PC-9 (cell line): Measurements from ENCODE around the gene GALC. TPM values are rescaled to one million over a fixed set of nuclear protein-coding genes. Genes with fewer than 3 reads are reported as not detected.

Experiments
- BruUV-seq: library from RNA; stranded (reverse); fragments of 400-500 nt; replicated peaks from 2 replicates; lab custom pipeline; 2021; lab: Mats Ljungman, UMichigan
- CTCF ChIA-PET: fragments of 300-600 bp; sonication (Branson Sonifier 250); formaldehyde crosslinking; loops from one replicate; lab custom pipeline; 2022; ENCODE audit warnings: antibody characterized with exemption; lab: Charles Lee
- POLR2A ChIA-PET: fragments of 300-600 bp; sonication (Branson Sonifier 250); formaldehyde crosslinking; loops from one replicate; lab custom pipeline; 2022; ENCODE audit warnings: antibody characterized with exemption; ENCODE audit not compliant: unreplicated experiment; lab: Charles Lee
- DNase-seq, 2 experiments: peaks; one replicate each; pipeline versions ENCODE4 v3.0.0 to v3.0.0-alpha.2; 2015 to 2022; ENCODE audit warnings: mixed read lengths in 1 of 2
- H2AFZ ChIP-seq: fragments of 200-600 bp; sonication (generic); 2 replicates; pipeline ENCODE4 v1.8.1; 2017; ENCODE audit warnings: antibody characterized with exemption
- H3F3A ChIP-seq: fragments of 200-600 bp; sonication (generic); 2 replicates; pipeline ENCODE4 v1.8.1; 2017; ENCODE audit warnings: antibody characterized with exemption, mild to moderate bottlenecking, low read depth; ENCODE audit not compliant: insufficient read depth
- H3K27ac ChIP-seq: fragments of 200-600 bp; sonication (generic); 2 replicates; pipeline ENCODE4 v1.6.1; 2016; ENCODE audit warnings: mixed run types
- H3K27me3 ChIP-seq: fragments of 200-600 bp; sonication (generic); 2 replicates; pipeline ENCODE4 v1.6.1; 2016; ENCODE audit warnings: low read depth, mixed run types; ENCODE audit not compliant: insufficient read depth
- H3K36me3 ChIP-seq: fragments of 200-600 bp; sonication (generic); 2 replicates; pipeline ENCODE4 v1.6.1; 2016; ENCODE audit warnings: low read depth, mixed run types
- H3K4me1 ChIP-seq: fragments of 200-600 bp; sonication (generic); replicated peaks from 2 replicates; pipeline ENCODE4 v1.6.1; 2016; ENCODE audit warnings: mixed run types; ENCODE audit not compliant: insufficient read depth
- H3K4me2 ChIP-seq: fragments of 200-600 bp; sonication (generic); 2 replicates; pipeline ENCODE4 v1.6.1; 2017; ENCODE audit warnings: mixed run types
- H3K4me3 ChIP-seq: fragments of 200-600 bp; sonication (generic); 2 replicates; pipeline ENCODE4 v1.6.1; 2016; ENCODE audit warnings: mixed run types
- H3K79me2 ChIP-seq: fragments of 200-600 bp; sonication (generic); 2 replicates; pipeline ENCODE4 v1.6.1; 2017; ENCODE audit warnings: low read depth, mixed run types
- H3K9me2 ChIP-seq: fragments of 200-600 bp; sonication (generic); 2 replicates; pipeline ENCODE4 v1.8.1; 2017; ENCODE audit warnings: mild to moderate bottlenecking; ENCODE audit not compliant: insufficient read depth
- H3K9me3 ChIP-seq: fragments of 200-600 bp; sonication (generic); 2 replicates; pipeline ENCODE4 v1.8.1; 2016; ENCODE audit warnings: low read depth; ENCODE audit not compliant: insufficient read depth
- H4K20me1 ChIP-seq: fragments of 200-600 bp; sonication (generic); 2 replicates; pipeline ENCODE4 v1.8.1; 2017; ENCODE audit not compliant: insufficient read depth
- EZH2 ChIP-seq: fragments of 200-600 bp; sonication (generic); IDR thresholded peaks from 2 replicates; pipeline ENCODE4 v1.8.0; 2017; ENCODE audit warnings: antibody characterized with exemption, low read depth
- intact Hi-C: fragments of 100-400 bp; cut with micrococcal nuclease; formaldehyde crosslinking; loops from one replicate; pipeline ENCODE4 v1.10.0; 2022; ENCODE audit not compliant: unreplicated experiment
- total RNA-seq: library from RNA; stranded (reverse); gene quantifications from 2 replicates; pipeline ENCODE4 v1.2.3, GENCODE V29; 2021
- TF ChIP-seq, protein P1 (sequence below): fragments of 200-600 bp; sonication (generic); conservative IDR thresholded peaks from 2 replicates; pipeline ENCODE4 v1.6.1; 2017; ENCODE audit warnings: mixed run types, antibody characterized with exemption, mild to moderate bottlenecking, moderate library complexity

GALC gene
- total RNA-seq, 1 experiment from 2014 or later, result 2.0 TPM

DNA sequence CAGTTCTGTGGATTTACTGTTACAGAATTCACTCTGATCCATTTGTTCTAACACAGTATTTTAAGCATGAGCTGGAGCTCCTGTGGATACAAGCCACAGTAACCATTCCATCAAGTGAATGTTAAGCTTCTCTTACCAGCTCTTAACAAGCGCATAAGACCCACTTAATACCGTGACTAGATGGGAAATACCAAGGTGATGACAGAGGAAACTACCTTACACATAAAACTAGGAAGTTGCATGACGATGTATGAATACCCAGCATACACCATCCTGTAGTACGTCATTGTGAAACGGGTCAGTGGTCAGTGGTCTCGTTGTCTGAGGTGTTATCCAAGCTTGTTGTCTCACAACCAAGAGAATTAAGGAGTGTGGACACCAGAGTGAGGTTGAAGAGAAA is 2.0 kb upstream of the GALC start:
- POLR2A ChIA-PET, result no interaction called here
- intact Hi-C loops, result no loop called here
- CTCF ChIA-PET, result no interaction called here
- Histone ChIP-seq H2AFZ (no peak overlapping the region), H3K4me2 (no peak overlapping the region), H3K4me3 (no peak overlapping the region), H3F3A (no peaks in the 10 kb centered on the region), H3K79me2 (no peaks in the 10 kb centered on the region), H4K20me1 (no peaks in the 10 kb centered on the region), H3K36me3 (no peaks in the 10 kb centered on the region), H3K9me2 (no peaks in the 10 kb centered on the region), H3K27ac (no peak overlapping the region), H3K9me3 (no peaks in the 10 kb centered on the region), H3K4me1 (no peaks in the 10 kb centered on the region), H3K27me3 (no peaks in the 10 kb centered on the region)
- TF ChIP-seq, protein P1, sequence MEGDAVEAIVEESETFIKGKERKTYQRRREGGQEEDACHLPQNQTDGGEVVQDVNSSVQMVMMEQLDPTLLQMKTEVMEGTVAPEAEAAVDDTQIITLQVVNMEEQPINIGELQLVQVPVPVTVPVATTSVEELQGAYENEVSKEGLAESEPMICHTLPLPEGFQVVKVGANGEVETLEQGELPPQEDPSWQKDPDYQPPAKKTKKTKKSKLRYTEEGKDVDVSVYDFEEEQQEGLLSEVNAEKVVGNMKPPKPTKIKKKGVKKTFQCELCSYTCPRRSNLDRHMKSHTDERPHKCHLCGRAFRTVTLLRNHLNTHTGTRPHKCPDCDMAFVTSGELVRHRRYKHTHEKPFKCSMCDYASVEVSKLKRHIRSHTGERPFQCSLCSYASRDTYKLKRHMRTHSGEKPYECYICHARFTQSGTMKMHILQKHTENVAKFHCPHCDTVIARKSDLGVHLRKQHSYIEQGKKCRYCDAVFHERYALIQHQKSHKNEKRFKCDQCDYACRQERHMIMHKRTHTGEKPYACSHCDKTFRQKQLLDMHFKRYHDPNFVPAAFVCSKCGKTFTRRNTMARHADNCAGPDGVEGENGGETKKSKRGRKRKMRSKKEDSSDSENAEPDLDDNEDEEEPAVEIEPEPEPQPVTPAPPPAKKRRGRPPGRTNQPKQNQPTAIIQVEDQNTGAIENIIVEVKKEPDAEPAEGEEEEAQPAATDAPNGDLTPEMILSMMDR, result no peak
- no peak for TF ChIP-seq EZH2
- no peak for DNase-seq
- BruUV-seq, result no TSS peak

DNA sequence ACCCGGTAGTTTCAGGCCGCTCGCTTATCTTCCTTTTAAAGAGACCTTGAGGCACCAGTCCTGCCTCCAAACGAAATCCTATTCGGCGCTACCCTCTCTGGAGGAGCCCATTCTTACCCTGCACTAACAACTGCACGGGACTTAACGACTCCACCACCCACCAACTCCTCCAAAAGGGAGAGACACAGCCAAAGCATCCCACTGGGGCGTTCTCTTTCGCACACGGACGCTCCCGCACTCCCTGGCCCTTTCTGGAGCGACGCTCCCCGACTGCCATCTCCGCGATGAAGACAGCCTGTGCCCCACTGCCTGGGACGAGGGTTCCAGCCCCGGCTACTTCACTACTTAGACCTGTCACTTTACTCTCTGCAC is 650 bp downstream of the GALC start:
- CTCF ChIA-PET, result no interaction called here
- intact Hi-C loops, result no loop called here
- POLR2A ChIA-PET, result no interaction called here
- H3K4me2 ChIP-seq, result no peak overlapping the region
- H3K27ac ChIP-seq, result no peak overlapping the region
- H3F3A ChIP-seq, result no peaks in the 10 kb centered on the region
- H3K9me2 ChIP-seq, result no peaks in the 10 kb centered on the region
- BruUV-seq, result no TSS peak
- no peak for DNase-seq
- no peaks in the 10 kb centered on the region for H4K20me1 ChIP-seq
- no peaks in the 10 kb centered on the region for H3K36me3 ChIP-seq
- no peaks in the 10 kb centered on the region for H3K9me3 ChIP-seq
- TF ChIP-seq, protein P1, result no peak
- TF ChIP-seq EZH2, result no peak
- H3K79me2 ChIP-seq, result no peaks in the 10 kb centered on the region
- no peaks in the 10 kb centered on the region for H3K4me1 ChIP-seq
- H2AFZ ChIP-seq, result no peak overlapping the region
- H3K27me3 ChIP-seq, result 0 out of 2 replicates have a peak, but pooled peaks cover 5% of the 10 kb centered on the region
- no peak overlapping the region for H3K4me3 ChIP-seq

DNA sequence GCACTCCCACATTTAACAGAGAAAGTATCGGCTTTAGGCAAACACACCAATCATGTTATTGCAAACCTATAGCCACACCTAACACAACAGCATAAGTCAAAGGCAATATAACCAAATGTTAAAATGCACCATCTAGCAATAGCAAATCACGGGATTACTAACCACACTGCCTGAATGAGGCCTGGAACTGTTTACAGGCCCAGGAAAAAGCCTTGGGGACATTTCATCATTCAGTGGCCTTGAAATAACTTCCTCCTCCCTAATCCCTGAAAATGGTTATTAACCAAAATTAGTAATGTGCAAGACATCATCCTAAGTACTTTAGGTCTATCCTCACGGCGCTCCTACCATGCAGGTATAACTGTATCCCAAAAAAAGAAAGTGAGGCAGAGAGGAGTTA is 2.3 kb downstream of the GALC start:
- 0 out of 2 replicates have a peak, but pooled peaks cover 5% of the 10 kb centered on the region for H3K27me3 ChIP-seq
- CTCF ChIA-PET, result no interaction called here

More for the DNA sequence above, 2.3 kb downstream of the GALC start:
- no TSS peak for BruUV-seq
- Histone ChIP-seq H3K36me3 (no peaks in the 10 kb centered on the region), H3K4me3 (no peak overlapping the region), H3K9me2 (no peaks in the 10 kb centered on the region), H3K4me1 (no peaks in the 10 kb centered on the region), H3F3A (no peaks in the 10 kb centered on the region), H2AFZ (no peak overlapping the region), H3K9me3 (no peaks in the 10 kb centered on the region), H3K79me2 (no peaks in the 10 kb centered on the region), H3K27ac (no peak overlapping the region), H4K20me1 (no peaks in the 10 kb centered on the region), H3K4me2 (no peak overlapping the region)
- POLR2A ChIA-PET, result no interaction called here
- TF ChIP-seq EZH2, result no peak
- TF ChIP-seq, protein P1, result no peak
- no peak for DNase-seq
- intact Hi-C loops, result no loop called here
